Activated CD4-positive, alpha-beta T cell treated with anti-CD3 and anti-CD28 coated beads, Interleukin-2, Interleukin-6, amounts not matched to agents 100 ng/mL and 50 ng/mL, durations not matched to agents 16 hours and 8 hours (primary cell): Measurements from ENCODE around the gene PDSS2.
"Not testable (repeated sequence)": the region's sequence is repeated elsewhere in the genome, so short reads cannot be mapped to it uniquely, and the experiment has no call there.

Experiments
- DNase-seq: peaks from one replicate; pipeline ENCODE4 v3.0.0-alpha.2; 2020

Gene PDSS2

DNA sequence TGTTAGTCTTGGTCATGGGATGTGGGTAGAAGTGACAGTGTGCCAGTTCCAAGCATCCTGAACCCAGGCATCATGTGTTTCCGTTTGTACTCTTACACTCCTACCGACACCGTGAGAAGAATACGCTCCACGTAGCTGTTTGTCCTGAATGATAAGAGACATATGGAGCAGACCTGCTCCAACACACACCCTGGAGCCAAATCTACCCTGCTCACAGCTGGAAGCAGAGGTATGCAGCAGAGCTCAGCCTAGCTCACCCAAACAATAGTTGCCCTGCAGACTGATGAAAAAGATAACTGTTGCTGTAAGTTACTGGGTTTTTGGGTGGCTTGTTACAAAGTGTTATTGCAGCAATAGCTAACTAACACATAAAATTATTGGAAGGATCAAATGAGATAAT lies 14.3 kb upstream of the PDSS2 start:
- no peak for DNase-seq

DNA sequence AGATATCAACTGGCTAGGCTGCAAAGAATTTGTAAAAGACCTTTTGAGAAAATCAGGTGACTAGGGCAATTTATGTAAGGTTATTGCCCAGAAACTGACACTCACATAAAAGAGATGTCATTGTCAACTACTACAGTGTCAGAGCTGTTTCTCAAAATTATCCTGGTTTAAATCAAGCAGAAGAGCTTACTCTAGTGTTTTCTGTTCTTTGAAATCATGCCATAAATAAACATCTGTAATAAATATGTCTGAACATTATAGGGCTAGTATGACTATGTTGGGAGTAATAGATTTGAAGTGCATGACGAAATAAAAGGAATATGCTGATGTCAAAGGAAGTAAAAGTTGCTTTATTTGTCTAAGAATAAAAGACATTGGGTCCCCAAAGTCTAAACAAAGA lies 11.0 kb upstream of the PDSS2 start:
- no peak for DNase-seq

DNA sequence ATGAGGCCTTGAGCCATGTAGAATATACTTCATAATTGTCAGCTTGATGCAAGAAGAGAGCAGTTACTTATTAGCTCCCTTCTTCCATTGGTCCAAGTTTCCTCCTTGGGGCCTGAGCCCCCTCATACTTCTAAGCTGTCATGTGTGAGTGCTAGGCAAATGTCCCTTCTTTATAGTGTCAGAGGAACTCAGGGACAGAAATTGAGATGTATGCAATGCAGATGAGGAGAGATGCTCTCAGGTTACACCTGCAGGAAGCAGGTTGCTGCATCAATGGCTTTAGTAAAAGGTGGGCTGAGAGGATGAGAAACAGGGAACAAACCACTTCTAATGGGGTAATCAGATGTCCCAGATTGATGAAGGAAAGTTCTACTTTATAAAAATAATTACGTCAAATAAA lies 6.7 kb upstream of the PDSS2 start:
- no peak for DNase-seq

DNA sequence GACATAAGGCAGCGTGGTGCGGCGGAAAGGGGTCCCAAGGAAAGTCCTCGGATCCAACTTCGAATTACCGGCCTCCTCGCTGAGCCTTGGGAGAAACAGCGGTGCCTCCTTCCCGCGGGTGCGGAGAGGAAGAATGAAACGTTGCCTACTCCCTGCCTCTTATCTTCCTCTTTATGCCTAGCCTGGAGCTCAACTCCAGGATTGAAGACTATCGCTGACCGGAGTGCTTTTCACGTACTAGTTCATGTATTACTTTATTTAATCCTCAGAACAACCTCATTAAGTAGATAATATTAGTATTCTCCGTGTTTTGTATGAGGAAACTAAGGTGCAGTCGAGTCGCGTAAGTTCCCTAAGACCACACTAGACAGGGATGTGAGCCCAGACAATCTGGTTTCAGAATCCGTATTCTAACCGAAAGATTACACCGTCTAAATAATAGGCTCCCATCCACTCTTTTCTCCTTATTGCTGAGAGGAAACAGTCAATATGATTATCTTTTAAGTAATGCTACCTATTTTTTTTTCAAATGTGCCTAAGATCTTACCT lies 793 bp upstream of the PDSS2 start:
- no peak for DNase-seq

DNA sequence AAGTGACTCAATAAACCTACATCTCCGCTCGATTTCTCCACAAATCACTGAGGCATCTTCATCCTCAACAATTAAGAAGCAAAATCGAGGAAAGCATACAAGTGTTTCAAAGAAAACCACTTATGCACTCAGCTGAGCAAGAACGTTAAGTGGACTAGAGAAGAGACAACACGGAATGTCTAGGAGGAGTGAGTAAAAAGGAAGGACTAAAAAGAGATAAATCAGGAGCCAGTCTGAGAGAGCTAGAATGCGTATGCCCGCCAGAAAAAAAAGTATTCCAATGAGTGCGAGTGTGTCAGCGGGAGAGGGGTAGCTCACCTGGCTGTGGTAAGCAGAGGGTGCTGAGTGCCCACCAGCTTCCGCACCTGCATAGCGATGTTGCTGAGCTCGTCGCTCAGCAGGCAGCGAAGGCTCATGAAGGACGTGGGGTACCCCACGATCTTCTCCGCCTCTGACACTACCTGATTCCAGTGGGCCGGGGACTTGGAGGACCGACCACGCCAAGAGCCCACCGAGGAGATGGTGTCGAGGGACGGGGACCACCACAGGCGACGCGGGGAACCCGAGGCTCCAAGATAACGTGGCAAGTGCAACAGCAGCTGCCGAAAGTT lies 587 bp downstream of the PDSS2 start:
- DNase-seq = peak; percentile 31

DNA sequence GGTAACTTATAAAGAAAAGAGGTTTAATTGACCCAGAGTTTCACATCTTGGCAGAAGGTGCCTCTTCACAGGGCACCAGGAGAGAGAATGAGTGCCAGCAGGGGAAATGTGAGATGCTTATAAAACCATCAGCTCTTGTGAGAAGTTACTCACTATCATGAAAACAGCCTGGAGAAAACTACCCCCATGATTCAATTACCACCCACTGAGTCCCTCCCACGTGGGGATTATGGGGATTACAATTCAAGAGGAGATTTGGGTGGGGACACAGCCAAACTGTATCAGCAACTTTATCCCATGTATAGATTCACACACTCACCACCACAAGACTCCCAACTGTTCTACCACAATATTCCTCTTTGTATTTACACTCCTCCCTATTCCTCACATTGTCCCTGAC lies 10.6 kb downstream of the PDSS2 start:
- DNase-seq = no peak

DNA sequence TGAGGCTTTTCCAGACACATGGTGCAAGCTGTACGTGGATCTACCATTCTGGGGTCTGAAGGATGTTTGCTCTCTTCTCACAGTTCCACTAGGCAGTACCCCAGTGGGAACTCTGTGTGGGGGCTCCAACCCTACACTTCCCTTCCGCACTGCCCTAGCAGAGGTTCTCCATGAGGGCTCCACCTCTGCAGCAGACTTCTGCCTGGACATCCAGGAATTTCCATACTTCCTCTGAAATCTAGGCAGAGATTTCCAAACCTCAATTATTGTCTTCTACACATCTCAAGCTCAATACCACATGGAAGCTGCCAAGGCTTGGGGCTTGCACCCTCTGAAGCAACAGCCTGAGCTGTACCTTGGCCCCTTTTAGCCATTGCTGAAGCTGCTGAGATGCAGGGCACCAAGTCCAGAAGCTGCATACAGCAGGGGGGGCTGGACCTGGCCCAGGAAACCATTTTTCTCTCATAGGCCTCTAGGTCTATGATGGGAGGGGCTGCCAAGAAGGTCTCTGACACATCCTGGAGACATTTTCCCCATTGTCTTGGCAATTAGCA lies 11.6 kb downstream of the PDSS2 start:
- DNase-seq = no peak

DNA sequence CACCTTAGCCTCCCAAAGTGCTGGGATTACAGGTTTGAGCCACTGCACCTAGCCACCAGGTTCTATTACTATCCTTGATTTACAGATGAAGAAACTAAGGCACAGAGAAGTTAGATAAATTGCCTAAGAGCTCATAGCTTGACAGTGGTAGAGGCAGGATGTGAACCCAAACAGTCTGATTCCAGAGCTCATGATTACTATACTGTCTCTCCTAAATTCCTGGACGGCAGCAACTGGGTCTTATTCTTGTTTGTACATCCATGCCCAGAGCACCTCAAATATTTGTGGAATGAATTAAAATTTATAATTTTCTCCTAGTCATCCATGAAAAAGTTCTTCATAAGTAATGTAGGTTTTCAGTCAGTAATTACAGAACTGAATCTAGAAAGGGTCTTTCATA lies 15.1 kb downstream of the PDSS2 start:
- DNase-seq = no peak

DNA sequence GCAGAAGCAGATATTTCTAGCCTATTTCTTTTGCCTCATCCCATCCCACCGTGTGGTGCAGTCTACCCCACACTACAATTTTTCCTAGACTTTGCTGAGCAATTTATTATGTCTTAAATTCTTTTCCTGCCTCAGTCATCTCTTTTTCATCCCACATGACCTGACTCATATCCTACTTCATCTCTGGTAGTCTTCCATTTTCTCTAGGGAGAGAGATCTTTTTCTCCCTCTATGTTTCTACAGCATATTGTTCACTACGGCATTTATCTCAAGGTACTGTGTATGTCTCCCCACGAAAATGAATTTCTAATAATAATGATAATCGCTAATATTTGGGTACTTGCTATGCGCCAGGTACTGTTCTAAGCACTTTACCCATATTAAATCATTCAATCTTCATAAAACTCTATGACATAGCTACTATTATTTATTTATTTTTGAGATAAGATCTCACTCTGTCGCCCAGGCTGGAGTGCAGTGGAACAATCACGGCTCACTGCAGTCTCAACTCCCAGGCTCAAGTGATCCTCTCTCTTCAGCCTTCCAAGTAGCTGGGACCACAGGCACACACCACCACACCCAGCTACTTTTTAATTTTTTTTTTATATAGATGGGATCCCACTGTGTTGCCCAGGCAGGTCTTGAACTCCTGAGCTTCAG lies 15.6 kb downstream of the PDSS2 start:
- DNase-seq = no peak

DNA sequence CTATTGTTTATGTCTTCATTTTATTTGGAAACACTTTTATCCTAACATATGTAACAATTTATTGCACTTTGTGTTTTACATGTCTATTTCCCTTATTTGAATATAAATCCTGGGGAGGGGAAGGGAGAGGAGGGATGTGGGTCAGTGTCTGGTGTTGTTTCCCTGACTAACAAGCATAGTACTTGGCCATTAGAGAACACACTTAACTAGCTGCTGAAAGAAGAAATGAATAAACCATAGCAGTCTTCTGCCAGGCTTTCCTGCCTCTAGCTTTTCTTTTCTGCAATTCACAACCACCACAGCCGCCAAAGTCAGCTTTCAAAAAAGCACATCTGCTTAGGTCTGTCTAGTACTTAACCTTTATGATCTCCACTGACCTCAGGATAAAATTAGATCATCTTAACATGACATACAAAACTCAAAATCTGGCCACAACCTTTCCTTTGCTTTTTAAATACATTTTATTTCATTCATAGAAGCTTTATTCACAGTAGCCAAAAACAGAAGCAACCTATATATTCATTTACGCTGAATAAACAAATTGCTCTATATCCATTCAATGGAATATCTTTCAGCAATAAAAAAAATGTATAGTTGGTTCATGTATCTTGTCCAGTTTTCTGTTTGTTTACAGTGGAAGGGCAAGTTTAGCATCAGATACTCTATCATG lies 16.3 kb downstream of the PDSS2 start:
- DNase-seq = no peak

DNA sequence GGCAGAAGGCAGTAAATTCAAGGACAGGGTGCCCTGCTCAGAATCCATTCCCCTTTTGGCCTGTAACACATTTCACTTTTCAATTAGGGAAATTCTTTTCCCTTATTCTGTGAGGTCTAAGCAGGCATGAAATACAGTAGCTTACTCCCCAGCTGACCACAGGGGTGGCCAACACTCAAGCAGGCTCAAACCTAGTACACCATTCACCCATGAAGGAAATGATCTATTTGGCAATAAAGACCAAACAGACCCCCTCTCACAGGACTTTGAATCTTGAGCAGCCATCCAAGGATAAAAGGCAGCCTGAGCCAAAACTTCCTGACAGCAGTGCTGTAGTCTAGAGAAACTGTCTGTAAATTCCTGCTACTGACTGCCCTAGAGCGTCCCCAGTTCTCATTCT lies 17.7 kb downstream of the PDSS2 start:
- DNase-seq = no peak

DNA sequence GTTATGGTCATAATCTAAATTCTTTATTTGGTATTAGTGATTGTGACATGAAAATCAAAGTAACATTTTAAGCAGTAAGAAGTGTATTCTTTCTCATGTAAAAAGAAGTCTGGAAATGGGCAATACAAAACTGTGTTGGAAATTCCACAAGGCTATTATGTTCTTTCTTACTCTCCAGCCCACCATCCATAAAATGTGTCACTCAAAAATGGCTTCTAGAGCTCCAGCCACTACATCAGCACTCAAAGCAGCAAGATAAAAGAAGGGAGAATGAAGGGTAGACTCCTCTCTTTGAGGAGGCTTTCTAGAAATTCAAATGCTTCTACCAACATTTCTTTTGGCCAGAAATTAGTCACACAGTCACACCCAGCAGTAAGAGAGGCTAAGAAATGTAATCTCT lies 18.4 kb downstream of the PDSS2 start:
- no peak for DNase-seq

DNA sequence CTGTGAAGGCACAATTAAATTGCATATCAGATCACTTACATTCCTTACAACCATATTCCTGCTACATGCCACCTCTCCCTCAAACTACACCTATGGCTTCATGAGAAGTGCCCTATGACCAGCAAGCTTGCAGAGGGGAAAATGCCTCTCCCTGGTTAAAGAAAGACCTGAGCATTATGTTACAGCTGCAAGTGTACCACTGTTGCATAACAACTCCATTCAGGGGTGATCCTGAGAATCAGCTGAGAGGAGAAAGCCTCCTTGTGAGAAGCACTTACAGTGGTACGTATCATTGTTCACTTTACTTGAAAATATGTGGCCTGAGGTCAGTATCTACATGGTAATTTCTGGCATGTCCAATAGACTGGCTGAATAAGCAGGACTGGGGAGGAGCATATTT lies 20.0 kb downstream of the PDSS2 start:
- no peak for DNase-seq

DNA sequence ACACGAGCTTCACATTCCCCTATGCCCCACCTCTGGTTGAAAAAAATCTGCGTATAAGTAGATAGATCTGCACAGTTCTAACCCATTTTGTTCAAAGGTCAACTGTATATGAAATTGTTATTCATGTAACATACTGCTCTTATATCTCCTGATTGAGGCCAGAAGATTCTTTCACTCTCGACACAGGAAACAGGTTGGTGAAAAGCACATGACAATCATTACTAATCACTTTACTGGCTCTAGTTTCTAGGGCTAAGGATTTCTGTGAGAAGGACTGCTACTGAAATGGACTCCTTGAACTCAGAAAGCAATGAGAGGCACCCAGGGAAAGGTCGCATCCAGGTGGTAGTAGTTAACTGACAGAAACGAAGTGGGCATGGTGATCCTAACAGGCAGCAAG lies 21.7 kb downstream of the PDSS2 start:
- DNase-seq = no peak

DNA sequence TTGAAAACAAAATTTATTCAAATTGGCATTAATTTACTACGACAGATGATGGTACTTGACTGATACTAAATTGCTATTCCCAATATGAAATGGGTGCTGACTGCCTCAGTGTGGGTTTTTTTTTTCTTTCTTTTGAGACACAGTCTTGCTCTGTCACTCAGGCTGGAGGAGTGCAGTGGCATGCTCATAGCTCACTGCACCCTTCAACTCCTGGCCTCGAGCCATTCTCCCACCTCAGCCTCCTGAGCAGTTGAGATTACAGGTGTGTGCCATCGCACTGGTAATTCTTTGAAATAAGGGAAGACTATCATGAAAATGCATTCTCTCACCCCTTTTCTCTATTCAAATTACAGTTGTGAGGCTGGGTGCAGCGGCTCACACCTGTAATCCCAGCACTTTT lies 22.5 kb downstream of the PDSS2 start:
- no peak for DNase-seq

DNA sequence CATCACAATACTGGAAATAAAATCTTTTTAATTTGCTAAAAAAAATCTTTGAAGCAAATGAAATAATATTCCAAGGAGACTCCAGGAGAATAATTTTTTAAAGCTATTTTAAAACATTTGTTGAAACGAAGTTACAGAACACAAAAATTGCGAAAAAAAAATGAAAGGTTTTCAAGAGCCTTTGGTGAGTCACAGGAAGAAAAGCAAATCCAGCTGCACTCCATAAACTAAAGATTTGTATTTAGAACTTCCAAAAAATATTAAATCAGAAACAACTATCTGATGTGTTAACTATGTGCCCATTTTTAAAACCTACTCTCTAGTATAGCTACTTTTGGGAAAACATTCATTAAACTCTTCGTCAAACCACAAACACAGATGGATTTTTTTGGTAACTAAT lies 23.6 kb downstream of the PDSS2 start:
- DNase-seq = no peak

DNA sequence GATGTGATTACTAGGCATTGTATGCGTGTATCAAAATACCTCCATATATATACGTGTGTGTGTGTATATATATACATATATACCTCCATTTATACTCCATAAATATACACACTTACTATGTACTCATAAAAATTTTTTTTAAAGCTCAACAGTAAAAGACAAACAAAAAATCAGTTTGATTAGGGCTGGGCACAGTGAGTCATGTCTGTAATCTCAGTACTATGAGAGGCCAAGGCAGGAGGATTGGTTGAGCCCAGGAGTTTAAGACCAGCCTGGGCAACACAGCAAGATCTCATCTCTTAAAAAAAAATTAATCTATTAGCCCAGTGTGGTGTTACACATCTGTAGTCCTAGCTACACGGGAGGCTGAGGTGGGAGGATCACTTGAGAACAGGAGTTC lies 24.6 kb downstream of the PDSS2 start:
- no peak for DNase-seq

DNA sequence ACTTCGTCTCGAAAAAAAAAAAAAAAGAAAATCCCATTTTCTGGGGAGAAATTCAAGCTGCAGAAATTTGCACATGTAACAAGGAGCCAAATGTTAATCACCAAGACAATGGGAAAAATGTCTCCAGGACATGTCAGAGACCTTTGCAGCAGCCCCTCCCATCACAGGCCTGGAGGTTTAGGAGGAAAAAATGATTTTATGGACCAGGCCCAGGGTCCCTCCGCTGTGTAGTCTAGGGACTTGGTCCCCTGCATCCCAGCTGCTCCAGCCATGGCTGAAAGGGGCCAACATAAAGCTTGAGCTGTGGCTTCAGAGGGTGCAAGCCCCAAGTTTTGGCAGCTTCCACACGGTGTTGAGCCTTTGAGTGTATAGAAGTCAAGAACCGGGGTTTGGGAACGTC lies 33.4 kb downstream of the PDSS2 start:
- DNase-seq = not testable (repeated sequence)

DNA sequence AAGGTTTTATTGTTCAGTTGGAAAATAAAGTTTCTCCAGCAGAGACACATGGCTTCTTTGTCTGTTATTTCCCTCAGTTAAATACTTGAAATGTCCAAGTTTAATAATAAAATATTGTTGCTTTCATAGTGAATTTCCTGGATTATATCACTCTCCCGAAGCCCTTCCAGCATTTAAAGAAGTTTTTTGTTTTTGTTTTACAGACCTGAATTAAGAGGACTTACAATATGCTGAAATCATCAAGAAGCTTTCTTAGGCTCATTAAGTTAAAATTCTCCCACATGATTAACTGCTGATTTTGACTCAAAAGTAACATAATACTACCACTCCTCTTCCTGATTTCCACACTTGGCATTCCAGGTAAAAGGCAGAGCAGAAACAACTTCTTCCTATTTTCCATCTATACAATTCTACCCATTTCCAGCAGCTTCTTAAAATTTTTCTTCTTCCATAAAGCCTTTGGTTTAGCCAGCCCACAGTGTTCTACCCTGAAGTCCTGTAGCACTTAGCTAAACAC lies 35.8 kb downstream of the PDSS2 start:
- DNase-seq = no peak

DNA sequence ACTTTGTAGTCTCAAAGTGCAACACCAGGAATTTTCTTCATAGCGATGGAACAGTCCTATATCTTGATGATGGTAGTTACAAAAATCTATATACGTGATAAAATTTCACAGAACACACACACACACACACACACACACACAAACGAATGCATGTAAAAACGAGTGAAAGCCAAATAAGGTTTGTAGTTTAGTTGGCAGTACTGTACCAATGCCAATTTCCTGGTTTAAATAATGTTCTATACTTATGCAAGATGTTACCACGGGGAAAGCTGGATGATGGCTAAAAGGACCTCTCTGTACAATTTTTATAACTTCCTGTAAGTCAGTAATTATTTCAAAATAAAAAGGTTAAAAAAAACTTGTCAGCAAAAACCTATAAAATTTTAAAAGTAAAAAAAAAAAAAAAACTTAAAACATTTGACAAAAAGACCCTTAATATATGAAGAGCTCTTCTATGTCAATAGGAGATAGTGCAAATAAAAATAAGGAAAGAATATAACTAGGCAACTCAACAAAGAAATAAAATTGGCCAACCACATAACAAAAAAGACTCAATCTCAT lies 37.6 kb downstream of the PDSS2 start:
- DNase-seq = no peak

DNA sequence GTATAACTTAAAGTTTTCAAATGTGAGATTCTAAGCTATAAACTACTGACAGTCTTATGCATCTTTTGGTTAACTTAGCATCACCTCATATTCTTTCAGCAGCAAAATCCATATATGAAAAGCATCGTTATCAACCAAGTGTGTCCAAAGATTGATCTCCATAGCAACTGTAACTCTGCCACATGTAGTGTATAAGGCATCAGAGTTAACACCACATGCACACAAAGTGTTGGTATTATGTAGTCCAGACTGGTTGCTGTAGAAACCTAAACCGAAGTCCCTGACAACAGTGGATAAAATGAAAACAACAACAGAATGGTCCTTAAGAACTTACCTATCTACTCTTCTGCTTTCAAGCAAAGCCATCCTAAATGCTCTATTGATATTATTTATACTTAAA lies 39.6 kb downstream of the PDSS2 start:
- no peak for DNase-seq

DNA sequence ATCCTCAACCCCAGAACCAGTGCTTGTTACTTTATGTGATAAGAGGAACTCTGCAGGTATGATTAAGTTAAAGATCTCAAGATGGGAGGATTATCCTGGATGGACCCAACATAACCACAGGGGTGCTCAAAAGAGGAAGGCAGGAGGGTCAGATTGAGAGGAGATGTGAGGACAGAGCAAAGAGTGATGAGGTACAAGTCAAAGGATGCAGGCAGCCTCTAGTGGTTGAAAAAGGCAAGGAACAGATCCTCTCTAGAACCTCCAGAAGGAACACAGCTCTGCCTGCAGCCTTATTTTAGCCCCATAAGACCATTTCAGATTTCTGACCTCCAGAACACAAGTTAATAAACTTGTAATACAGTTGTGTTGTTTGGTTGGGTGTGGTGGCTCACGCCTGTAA lies 41.2 kb downstream of the PDSS2 start:
- DNase-seq = no peak

DNA sequence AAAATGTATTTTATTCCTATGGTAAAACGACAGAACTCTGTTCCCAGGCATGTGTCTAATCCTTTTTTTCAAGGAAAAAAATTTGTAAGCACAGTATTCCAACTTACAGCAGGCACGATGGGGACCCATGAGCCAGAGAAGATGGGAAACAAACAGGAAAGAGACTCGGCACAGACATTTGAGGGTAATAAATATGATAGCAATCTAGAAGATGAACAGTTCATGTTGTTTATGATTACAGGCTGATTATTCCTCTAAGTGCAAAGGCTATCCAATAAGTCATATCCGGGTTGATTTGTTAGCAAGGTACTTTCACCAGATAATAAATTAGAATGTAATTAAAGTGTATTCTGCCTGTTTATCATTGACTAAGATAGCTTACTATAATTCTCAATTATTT lies 43.2 kb downstream of the PDSS2 start:
- DNase-seq = no peak
